GM10266 (cell line): Measurements from ENCODE around the gene ARHGEF10L.

Experiments
- DNase-seq: peaks from one replicate; pipeline ENCODE4 v3.0.0; 2012; ENCODE audit errors: extremely low spot score
- TF ChIP-seq, protein P1 (sequence below): IDR thresholded peaks from 2 replicates; pipeline ENCODE4 v1.5.1; 2012; ENCODE audit warnings: mild to moderate bottlenecking, low read depth; ENCODE audit not compliant: control insufficient read depth, insufficient read depth; ENCODE audit errors: missing control alignments

The ARHGEF10L gene

DNA sequence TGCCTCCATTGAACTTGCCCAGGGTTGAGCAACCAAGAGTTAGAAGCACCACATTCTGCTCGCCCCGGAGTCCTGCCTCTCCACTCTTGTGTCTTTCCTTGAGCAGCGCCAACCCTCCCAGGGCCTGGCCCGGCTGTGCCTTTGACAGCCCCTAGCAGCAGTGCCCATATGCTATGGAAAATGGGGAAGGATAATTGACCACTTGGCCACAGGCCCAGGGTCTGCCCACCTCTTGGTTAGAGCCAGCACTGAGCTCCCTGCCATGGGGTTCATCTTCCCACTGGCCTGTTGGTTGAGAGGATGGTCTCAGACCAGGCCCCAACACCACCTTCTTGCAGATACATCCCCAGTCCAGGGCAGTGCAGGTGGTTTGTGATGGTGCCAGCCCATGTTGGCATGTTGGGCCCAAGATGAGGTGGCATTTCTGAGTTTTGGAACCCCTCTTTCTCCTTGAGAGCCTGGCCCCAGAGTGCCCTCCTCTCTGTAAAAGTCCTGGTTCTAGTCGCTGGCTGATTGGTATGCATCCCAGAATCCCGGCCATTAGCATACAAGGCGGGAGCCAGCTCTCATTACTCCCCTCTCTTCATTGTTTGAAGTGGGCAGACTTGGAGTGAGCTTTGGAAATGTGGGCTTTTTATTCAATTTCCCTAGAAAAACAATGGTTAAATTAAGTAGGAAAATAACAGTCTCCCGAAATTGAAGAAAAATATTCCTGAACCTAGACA is 7.6 kb downstream of the ARHGEF10L start:
- TF ChIP-seq, protein P1, sequence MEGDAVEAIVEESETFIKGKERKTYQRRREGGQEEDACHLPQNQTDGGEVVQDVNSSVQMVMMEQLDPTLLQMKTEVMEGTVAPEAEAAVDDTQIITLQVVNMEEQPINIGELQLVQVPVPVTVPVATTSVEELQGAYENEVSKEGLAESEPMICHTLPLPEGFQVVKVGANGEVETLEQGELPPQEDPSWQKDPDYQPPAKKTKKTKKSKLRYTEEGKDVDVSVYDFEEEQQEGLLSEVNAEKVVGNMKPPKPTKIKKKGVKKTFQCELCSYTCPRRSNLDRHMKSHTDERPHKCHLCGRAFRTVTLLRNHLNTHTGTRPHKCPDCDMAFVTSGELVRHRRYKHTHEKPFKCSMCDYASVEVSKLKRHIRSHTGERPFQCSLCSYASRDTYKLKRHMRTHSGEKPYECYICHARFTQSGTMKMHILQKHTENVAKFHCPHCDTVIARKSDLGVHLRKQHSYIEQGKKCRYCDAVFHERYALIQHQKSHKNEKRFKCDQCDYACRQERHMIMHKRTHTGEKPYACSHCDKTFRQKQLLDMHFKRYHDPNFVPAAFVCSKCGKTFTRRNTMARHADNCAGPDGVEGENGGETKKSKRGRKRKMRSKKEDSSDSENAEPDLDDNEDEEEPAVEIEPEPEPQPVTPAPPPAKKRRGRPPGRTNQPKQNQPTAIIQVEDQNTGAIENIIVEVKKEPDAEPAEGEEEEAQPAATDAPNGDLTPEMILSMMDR: no peak

GRCh38 chr1:17549384-17549783 is 9.9 kb downstream of the ARHGEF10L start:
- TF ChIP-seq, protein P1: no peak
- DNase-seq: no peak

More for the DNA sequence above, 7.6 kb downstream of the ARHGEF10L start:
- no peak for DNase-seq

DNA sequence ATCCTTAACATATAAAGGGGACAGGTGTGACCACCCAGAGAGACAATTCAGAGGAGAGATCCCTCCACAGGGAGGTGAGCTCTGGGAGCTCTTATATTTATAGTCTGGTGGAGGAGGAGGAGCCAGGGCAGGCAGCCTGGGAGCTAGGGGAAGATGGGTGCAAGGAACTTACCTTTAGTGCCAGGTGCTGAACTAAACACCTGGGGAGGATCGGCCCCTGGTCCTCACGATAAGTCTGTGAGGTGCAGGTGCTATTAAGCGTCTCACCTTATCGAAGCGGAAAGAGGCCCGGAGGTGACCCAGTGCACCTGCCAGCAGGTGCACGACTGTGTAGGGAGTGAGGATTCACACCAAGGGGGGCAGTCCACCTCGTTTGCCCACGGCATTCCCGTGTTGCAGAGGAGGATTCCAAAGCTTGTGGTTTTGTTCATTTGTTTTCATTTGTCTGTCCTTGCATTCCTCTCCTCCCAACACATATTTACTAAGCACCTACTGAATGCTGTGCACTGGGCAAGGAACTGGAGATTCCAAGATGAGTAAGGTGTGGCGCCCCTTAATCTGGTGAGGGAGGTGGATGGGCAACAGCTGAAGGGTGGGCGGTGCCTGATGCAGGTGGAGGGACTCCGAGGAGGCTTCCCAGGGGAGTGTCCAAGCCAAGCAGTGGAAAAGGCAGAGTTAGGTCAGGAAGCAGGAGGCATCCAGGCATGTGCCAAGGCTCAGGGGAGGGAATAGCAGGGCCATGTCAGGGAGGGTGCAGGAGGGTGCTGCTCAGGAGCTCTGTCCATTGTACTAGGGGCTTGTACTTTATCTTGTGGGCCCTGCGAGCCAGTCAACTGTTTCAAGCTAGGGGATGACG is 11.5 kb downstream of the ARHGEF10L start:
- TF ChIP-seq, protein P1: no peak
- DNase-seq: no peak

- TF ChIP-seq, protein P1: no peak
- no peak for DNase-seq
Measured at GRCh38 chr1:17551755-17552234, 12.3 kb downstream of the ARHGEF10L start.

DNA sequence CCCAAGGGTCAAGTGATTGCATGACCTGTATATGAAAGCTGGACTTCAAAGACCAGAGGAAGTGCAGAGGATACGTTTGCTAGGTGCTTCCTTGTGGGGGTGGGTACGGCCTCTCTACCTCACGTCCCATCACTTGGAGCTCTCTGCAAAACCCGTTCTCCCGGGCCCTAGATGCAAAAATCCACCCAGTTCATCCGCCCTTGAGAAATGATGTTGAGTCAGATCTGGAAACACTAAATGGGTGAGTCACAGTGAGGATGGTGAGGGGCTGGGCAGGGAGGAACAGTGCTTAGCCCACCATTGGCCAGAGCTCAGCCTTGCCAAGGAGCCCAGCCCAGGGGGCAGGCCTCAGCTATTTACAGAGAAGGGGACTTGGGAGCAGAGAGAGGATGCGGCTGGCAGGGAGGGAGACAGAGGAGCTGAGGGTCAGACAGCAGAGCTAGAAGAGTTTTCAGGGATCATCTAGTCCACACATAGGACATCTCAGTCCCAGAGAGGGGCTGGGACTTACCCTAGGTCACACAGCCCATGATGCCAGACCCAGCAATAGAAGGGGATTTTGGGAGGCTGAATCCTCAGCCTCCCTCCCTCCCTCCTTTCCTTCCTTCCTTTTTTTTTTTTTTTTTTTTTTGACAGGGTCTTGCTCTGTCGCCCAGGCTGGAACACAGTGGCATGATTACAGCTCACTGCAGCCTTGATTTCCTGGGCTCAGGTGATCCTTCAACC is 14.6 kb downstream of the ARHGEF10L start:
- TF ChIP-seq, protein P1: no peak
- no peak for DNase-seq

DNA sequence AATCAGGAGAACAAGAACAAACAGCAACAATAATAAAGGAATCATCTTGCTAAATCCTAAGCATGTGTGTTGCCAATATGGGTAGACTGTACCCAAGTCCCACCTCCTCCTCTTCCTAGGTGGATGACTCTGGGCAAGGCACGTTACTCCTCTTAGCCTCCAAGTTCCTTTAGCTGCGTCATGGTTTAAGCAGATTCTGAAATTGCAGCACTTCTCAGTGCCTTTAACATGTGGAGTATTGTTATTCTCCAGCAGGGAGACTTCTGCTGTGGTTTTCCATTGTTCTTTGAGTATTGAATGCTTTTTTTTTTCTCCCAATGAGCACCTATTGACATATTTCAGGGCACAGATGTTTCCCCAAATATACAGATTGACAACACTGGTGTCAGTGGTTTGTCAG is 15.5 kb downstream of the ARHGEF10L start:
- TF ChIP-seq, protein P1: no peak
- DNase-seq: no peak
